Stimulated activated CD8-positive, alpha-beta memory T cell treated with anti-CD3 and anti-CD28 coated beads, Interleukin-7, amount 100 ng/mL, for 24 hours (primary cell): ENCODE data around the gene MAST3.

Experiments used
- DNase-seq: peaks from one replicate; pipeline ENCODE4 v3.0.0-alpha.2; 2020; ENCODE audit warnings: low read depth

MAST3 gene

GRCh38 chr19:18191640-18192062, 94.1 kb downstream of the MAST3 start:
- no peak for DNase-seq

DNA sequence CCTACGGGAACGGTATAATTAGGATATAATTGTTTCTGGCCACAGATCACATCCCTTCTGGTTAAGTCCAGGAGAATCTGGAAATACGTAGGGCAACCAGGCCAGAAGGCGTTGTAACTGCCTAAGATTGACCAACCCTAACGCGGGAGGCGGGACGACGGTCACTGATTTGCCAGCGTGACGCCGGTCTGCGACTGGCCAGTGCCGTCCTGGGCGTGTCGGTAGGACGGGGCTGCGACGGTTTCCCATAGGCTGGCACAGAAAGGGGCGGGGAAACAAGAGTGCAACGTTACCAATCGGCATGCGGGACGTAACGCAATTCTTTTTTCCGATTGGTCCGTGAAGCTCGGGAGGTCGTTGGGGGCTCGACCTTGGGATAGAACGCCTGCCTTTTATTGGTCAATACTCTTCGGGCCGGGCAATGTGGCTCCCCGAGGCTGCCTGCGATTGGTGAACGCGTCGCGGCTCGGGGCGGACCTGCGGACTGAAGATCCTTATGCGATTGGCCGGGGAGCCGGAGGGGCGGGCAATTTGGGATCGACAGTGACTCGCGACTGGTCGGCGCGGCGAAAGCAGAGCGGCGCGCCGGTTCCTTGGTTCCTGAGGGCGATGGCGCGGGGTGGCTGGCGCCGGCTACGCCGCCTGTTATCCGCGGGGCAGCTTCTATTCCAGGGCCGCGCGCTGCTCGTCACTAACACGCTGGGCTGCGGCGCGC, 95.3 kb downstream of the MAST3 start, which contains the start of gene MPV17L2:
Gene MPV17L2, plus strand, starts transcription at position 546 of the 715 bp plus-strand sequence. Its CDS starts 64 bp downstream, at position 610.
- DNase-seq = peak; percentile 95

DNA sequence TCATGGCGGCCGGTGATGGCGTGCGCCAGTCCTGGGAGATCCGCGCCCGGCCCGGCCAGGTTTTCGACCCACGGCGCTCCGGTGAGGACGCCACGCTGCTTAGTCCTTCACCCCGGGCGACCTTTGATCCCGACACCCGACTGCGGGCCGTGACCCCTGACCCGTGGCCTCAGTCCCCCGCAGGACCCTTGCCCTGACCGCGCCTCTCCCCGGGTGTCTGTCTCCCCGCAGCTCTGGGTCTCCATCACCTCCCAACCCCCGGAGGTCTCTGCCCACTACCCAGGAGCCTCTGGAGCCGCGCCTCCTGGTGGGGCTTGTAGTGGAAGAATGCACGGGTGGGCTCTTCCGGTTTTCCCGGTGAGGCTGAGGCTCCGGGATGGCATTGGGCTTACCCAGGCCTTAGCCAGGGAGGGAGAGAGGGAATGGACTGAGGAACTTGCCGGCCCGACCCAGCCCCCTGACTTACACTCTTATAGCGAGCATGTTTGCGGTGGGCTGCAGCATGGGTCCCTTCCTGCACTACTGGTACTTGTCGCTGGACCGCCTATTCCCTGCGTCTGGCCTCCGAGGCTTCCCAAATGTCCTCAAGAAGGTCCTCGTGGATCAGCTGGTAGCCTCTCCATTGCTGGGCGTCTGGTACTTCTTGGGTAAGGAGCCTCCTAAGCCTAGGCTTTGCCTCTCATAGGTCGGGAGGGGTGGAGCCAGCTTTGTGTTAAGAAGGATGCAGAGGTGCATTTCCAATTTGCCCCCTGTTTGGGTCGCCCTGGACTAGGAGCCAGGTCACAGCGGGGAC, 96.0 kb downstream of the MAST3 start:
- no peak for DNase-seq

GRCh38 chr19:18194181-18194530, 96.6 kb downstream of the MAST3 start:
- no peak for DNase-seq

GRCh38 chr19:18194554-18195238, 97.1 kb downstream of the MAST3 start:
- no peak for DNase-seq

- DNase-seq = no peak
Measured at GRCh38 chr19:18196511-18196845, 98.9 kb downstream of the MAST3 start.

DNA sequence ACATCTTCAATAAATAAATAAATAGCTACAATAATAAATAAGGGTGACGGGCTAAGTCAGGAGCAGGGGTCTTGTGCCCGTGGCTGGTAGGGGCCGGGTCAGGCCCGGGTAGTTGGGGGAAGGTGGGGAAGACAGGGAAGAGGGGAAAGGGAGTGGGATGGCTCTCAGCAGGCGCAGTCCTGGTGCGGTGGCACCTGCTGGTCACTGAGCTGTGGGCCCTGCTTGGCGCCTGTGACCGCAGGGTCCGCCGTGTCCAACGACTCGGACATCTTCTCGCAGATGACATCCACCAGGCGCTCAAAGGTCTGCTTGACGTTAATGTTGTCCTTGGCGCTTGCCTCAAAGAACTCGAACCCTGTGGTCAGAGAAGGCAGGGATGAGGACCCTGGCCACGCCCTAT, 99.7 kb downstream of the MAST3 start:
- no peak for DNase-seq

DNA sequence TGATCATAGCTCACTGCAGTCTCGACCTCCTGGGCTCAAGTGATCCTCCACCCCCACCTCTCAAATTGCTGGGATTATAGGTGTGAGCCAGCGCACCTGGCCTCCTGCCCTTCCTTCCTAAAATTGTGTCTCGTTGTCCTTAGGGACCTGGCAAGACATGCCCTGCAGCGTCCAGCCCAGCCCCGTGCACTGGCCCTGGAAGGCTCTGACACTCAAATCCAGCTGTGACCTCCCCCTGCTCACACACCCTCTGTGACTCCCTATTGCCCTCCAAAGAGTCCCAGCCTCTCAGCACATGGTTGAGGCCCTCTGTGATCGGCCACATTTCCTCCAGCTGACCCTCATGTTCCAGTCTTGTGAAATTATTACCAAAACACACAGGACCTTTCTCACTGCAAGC, 100.4 kb downstream of the MAST3 start:
- no peak for DNase-seq

DNA sequence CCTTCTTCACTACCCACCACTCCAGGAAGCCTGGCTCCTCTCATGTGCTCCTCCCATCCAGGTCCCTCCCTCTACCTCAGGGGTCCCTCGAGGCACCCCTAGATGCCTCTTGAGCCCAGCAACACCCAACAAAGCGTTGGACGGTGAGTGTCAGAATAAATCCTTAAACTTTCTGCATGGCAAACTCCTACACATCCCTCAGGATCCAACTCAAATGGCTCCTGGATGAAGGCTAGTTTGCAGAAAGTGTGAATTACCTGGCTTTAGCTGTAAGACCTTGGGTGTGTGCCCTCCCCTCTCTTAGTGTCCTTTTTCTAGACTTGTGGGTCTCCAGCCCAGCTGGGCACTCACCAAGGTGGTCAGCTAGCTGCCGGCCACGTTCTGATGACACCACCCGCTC, 100.8 kb downstream of the MAST3 start:
- no peak for DNase-seq
